ENCODE results near the gene PTPRQ.
"Not testable (repeated sequence)": the region's sequence is repeated elsewhere in the genome, so short reads cannot be mapped to it uniquely, and the experiment has no call there.

The PTPRQ gene

DNA sequence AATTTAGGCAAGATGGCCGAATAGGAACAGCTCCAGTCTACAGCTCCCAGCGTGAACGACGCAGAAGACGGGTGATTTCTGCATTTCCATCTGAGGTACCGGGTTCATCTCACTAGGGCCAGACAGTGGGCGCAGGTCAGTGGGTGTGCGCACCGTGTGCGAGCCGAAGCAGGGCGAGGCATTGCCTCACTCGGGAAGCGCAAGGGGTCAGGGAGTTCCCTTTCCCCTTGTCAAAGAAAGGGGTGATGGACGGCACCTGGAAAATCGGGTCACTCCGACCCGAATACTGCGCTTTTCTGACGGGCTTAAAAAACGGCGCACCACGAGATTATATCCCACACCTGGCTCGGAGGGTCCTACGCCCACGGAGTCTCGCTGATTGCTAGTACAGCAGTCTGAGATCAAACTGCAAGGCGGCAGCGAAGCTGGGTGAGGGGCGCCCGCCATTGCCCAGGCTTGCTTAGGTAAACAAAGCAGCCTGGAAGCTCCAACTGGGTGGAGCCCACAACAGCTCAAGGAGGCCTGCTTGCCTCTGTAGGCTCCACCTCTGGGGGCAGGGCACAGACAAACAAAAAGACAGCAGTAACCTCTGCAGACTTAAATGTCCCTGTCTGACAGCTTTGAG is 33.6 kb downstream of the PTPRQ start:
- DNase-seq, result not testable (repeated sequence)

DNA sequence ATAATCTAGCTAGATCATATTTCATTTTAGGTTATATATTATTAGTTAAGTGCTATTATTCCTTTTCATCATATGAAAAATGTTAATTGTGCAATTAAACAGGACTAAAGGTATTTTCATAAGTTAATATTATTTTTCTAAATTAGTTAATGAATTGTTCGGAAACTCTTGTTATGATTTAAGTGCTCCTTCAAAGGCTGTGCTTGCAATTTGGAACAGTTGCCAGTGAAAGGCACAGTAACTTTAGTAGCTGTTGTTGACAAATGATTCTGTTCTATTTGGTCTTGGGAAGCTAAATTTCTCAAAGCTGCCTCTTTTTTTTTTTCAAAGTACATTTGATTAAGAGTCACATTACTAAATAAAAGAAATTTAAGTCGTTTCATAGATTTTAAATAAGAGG is 40.7 kb downstream of the PTPRQ start:
- DNase-seq, result no peak

DNA sequence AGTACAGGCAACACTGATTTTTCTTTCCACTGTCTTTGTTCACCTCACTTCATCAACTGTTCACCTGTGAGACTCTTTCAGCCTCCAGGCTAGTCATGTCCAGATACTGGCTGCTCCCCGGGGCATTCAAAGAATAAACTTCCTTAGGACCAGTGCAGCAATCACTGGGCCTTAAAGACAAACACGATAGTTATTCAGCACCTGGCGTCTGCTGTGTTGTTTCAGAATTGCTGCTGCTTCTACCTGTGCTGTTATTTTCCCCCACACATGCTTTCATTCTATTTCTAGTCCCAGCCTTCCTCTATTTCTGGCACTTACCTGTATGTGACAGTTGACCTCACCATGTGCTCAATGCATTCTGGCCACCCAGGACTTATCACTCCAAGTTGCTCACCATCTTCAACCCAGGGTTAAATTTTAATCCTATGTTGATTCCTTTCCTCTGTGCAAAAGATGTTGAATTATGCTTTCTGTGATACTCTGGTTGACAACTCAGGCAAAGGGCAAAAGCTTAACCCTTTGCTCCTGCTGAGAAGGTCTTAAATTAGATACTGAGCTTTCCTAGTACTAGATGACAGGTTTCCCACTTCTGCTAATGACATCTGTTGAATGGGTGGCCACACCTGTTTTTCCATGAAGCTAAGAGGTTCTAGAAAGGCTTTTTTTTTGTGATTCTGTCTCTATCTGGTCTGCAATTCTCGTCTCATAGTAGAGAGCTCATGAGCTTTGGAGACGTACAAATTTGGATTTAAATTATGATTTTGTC is 41.4 kb downstream of the PTPRQ start:
- DNase-seq, result no peak

DNA sequence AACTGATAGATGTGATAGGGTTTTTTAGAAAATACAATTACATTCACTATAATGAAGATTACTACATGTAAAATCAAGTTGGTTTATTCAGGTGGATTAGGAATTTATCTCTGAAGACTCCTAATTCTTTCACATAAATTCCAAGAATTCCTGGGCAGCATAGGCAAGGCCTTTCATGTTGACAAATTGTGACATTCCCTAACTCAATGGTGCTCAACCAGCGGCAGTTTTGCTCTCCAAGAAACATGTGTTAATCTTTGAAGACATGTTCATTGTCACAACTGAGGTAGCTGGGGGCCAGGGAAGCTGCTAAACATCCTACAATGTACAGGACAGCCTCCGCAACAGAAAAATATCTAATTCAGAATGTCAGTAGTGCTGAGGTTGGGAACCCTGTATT is 46.3 kb downstream of the PTPRQ start:
- no peak for DNase-seq

DNA sequence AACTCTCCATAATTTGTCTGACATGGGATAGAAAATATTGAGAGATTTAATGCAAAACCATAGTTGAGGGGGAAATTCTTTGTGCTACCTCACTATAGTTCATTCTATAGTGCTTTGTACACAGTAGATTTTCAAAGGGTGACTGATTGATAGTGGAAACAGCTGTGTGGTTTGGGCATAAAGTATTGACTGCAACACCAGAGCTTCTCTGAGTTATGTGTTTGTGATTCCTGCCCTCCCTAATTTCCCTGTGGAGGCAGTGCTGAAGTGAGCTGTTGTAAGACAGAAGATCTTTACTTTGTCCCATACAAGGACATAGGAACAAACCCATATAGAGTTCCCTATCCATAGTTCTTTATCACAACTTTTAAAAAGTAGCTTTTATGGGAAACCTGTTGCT is 47.1 kb downstream of the PTPRQ start:
- no peak for DNase-seq

DNA sequence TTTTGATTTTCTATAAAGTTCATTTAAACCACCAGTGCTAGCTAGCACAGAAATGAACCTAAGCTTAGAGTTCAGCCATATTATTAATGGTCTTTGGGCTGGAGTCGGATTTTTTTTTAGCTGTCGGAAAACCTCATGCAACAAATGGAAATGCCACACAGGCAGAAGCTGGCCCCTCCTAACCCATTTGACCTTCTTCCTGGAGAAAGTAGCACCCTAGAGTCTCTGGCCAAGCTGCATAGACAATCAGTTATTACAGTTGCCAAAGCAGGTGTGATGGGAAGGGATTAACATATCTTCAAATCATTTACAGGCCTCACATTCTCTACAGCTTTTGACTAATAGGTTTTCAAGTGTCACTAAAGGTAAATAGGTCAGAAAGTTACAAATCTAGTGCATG is 49.4 kb downstream of the PTPRQ start:
- DNase-seq, result no peak

DNA sequence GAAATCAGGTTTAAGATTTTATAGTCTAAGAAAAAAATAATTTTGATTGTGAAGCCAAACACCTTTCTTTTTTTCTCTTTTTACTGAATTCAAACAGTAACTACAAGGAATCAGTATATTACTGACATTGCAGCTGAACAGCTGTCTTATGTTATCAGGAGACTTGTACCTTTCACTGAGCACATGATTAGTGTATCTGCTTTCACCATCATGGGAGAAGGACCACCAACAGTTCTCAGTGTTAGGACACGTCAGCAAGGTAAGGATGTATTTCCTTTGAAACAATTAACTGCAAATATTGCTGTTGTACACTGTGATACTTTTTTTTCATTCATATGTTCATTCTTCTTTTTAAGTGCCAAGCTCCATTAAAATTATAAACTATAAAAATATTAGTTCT is 50.8 kb downstream of the PTPRQ start:
- no peak for DNase-seq

DNA sequence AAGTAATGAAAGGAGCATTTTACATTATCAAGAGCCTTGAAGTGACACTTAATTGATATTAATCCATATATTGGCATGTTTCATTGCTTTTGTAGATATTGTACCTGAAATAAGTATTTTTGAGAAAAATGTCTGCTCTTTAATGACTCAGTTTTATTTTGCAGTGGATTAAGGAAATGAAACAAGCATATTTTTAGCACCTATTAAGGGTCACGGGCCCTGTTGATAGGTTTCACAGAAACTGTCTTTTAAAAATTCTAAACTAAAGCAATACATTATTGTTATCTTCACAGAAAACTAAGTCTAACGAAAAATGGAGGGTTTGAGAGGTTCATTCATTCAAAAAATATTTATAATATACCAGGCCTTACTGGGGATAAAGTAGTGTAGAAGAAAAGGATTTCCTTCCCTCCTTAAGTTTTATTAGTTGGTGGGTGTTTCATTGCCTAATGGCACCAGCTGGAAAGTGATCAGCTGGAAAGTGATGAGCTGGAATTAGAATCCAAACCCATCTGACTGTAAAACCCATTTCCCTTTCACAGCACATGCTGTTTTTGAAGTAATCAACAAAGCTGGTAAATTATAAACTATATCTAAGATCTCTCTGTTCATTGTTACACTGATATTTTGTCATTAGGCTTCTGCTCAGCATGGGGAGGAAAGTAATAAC is 54.2 kb downstream of the PTPRQ start:
- DNase-seq, result no peak

DNA sequence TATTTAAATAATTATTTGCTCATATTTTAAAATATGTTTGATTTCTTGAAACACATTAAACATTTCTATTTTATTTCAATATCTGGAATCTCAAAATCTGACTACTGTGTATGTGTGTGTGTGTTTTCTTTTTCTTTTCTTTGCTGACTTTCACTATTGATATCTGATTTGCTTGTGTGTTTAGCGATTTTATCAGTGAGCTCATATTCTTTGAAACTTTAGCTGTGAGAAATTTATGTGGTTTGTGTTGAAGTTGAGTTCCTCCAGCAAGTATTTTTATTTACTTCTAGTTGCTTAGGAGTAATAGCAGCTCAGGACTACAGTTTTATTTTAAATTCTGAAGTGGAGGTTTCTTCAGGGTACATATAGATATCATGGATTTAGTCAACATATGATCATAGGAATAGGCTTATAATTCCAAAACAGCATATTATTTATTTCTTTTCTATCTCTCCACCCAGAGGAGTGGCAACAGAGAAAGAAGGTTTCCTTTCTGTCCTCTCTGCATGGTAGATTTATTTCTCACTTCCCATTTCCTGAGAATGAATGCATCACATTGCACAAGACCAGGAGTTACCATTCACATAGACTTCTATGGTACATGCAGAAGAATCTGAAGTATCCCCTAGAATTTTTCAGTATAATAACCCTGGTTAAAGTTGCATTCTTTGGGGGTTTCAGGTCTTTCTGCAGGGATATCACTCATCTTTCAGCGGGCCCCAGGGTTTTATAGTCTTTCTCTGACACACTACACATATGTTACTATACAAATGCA is 60.5 kb downstream of the PTPRQ start:
- DNase-seq, result no peak

DNA sequence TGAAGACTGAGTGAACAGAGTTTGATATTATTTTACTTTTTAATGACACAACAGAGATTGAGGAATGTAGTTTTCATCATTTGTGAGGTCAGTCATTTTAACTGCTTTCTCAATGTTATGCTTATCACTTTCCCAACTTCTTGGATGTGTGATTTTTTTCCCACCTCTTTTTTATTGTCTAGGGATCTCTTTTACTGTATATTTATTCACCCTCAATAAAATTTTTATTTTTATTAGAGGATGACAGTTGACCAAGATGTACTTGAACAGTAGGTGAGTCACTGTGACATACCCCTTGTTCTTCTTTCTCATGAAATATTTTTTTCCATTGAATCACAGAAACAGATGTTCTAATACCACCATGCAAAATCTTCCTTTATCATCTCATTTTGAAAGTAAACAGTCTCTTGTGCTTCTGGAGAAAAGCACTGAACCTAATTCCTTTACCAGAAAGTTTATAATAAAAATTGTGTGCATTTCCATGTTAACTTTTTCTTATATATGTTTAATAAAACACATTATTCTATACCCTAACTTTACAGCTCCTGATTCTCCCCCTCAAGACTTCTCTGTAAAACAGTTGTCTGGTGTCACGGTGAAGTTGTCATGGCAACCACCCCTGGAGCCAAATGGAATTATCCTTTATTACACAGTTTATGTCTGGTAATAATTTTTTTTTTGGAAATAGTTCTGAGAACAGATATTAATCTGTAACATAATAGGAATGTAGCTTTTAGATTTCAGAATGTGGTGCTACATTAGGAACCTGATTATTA is 65.9 kb downstream of the PTPRQ start:
- DNase-seq, result no peak

DNA sequence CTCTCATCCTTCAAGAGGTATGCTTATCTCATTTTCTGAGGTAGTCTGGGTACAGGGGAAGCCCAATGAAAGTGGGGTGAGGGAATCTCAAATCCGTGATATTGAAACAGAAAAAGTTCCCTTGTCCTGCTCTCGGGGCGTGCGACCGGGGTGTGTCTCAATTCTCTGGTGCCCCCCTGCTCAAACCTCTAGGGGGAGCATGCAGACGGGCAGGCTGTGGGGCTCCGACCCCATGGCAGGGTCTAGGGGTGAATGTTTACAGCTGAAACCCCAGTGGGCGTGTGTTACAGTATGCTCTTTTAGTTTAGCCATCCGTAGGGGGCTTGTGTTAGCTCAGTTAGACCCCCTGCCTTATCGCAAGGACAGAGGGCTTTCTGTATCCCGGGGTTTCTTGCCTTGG is 68.7 kb downstream of the PTPRQ start:
- DNase-seq, result no peak

DNA sequence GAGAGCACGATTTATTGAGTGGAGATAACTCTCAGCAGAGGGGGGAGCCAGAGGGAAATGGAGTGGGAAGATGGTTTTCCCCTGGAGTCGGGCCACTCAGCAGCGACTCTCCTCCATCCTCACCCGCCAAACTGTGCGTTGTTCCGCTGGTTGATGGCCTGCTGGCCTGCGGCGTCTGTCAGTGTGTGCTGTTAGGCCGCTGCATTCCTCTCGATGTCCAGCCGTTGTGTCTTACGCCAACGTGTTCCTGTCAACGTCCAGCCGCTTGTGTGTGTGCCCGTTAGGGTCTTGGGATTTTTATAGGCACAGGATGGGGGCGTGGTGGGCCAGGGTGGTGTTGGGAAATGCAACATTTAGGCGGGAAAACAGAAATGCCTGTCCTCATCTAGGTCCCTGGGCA is 69.2 kb downstream of the PTPRQ start:
- DNase-seq, result no peak

DNA sequence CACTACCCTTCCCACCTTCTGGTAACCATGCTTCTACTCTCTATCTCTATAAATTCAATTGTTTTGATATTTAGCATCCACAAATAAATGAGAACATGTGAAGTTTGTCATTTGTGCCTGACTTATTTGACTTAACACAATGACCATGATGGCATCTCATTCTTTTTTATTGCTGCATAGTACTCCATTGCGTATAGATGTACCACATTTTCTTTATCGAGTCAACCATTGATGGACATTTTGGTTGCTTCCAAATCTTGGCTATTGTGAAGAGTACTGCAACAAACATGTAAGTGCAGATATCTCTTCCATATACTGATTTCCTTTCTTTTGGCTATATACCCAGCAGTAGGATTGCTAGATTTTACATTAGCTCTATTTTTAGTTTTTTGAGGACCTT is 73.6 kb downstream of the PTPRQ start:
- DNase-seq, result no peak

DNA sequence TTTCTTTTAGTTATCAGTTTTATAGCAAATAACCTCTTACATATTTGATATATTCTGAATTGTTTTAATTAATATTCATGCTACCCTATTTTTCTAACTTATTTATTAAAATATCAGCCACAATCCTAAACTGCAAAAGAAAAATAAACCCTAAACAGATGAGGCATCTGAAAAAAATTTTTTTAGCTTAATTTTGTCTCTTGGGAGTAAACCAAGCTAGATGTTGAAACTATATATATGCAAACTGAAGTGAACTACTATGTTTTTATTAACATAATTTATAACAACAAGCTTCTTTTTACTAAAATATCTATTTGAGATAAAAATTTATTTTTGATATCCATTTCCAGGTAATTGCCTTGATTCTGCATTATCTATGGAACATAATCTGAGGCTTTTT is 87.6 kb downstream of the PTPRQ start:
- no peak for DNase-seq

DNA sequence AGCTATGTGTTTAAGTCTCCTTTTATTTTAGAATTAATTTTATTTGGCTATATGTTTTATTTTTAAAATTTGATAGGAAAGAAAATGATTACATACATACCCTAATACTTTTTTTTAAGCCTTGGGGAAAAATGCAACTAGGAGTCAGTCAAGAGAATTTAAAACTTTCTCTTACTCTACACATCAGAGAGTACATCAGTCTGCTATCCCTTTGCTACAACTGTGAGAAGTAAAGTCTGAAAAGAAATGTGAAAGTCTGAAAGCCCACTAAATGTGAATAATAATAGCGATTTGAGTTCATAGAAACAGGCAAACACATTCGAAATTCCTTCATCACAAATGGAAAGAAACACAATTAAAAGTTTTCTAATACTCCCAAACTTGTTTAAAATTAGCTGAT is 95.0 kb downstream of the PTPRQ start:
- no peak for DNase-seq

DNA sequence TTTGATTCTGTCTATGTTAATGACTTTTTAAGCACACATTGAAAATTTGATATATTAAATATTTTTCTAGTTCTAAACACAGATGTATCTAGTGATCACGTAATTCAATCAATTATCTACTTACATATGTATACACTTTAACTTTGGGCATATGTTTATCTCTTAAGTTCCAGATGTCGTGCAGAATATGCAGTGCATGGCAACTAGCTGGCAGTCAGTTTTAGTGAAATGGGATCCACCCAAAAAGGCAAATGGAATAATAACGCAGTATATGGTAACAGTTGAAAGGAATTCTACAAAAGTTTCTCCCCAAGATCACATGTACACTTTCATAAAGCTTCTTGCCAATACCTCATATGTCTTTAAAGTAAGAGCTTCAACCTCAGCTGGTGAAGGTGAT is 105.3 kb downstream of the PTPRQ start:
- no peak for DNase-seq

DNA sequence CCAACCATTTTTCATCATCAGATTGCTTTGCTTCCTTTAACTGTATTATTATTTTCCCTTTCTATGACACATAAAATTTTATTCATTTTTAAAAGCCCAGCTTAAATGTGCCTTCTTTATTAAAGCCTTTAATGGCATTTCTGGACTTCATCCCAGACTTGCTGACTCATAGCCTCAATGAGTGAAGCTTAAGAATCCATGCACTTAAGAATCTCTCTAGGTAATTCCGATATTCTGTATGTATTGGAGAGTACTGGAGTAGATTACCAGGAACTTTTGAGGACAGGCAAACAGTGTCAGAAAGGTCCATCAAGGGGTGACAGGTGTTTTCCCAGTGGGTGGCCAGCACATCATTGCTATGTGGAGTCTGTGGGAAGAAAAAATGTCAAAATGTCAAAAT is 107.9 kb downstream of the PTPRQ start:
- no peak for DNase-seq

DNA sequence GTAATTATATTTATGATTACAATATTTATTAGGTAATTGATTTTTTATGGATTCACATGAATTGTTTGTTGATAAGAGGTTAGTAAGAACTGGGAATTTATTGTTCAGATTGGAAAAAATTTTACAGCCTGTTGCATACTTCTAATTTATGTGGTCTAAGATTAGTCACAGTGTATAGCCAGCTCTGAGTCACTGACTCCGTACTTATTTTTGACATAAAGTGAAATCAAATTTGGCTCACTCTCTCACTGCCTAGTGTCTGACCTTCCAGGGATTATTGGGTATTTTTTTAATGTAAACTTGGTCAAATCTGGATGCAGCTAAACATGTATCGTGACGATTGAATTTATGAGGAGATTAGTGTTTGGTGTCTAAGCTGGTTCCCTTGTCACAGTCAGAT is 109.3 kb downstream of the PTPRQ start:
- no peak for DNase-seq

DNA sequence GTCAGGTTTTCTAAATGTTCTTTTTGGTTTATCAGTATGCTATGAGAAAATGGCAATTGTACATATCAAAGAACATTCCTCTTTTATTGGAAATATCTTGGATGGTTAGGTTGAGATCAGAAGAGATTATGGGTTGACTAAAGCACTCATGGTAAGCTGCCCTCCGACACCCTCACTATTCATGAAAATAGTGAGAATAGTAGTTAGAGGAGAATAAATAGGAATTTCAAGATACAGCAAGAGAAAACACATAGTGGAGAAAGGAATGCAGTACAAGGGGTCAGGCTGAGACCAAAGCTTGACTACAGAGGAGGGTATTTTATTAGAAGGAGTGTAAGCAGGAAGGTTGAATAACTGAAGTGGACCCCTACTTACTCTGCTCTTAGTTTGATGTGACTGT is 112.5 kb downstream of the PTPRQ start:
- no peak for DNase-seq

DNA sequence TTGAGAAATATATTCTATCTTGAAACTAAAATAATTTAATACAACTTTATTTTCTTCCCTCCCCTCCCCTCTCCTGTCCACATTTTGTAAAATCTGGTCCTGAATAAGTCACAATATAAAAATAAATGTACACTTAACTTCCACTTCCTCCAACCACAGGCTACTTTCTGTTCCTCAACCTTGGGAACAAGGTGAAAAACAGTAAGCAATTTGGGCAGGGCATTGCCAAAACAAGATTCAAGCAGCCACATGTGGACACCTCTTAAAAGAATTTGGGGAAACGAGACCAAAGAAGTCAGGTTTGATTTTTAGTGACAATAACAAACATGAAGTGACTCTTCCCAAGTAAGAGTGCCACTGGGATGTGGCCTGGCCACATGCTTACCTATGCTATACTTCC is 115.7 kb downstream of the PTPRQ start:
- no peak for DNase-seq

DNA sequence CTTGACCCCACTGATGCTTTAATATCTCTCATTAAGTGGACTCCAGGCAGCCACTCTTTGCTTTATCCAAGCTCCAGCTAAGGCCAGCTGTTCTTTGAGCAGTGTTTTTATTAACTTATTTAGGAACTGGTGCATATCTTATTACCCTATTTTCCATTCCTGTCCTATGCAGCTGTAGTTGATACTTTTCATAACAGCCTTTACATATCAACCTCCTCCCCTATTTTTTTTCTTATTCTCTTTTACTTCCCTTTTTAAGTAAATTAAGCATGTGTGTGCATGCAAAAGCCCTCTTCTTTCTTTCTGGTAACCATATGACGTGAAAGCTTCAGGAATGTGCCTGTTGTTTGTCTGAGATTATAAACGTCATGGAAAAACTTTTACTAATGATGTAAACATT is 121.2 kb downstream of the PTPRQ start:
- DNase-seq, result no peak

DNA sequence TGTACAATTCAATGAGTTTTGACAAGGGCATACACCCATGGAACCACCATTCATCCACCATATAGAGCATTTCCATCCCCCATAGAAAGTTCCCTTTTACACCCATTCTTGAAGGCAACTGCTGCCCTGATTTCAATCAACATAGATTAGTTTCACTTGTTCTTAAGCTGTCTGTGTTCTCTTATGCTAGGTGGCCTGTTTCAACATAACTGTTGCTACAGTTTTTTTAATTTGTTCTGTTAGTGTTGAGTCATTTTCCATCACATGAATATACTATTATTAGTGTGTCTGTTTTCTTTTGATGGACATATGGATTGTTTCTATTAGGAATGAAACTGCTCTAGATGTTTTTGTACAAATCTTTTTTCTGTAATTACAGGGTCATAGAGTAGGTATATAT is 123.4 kb downstream of the PTPRQ start:
- no peak for DNase-seq

All from central memory CD4-positive, alpha-beta T cell (primary cell).